Urothelium cell line (cell line): ENCODE data around the gene INTS3.

Experiments used
- DNase-seq: peaks from one replicate; pipeline ENCODE4 v3.0.0; 2011; ENCODE audit warnings: low spot score, mixed read lengths
- FAIRE-seq: peaks from 2 replicates; lab custom pipeline; 2011; peaks lifted over from hg19 to GRCh38; lab: Jason Lieb, UNC

Gene INTS3, protein sequence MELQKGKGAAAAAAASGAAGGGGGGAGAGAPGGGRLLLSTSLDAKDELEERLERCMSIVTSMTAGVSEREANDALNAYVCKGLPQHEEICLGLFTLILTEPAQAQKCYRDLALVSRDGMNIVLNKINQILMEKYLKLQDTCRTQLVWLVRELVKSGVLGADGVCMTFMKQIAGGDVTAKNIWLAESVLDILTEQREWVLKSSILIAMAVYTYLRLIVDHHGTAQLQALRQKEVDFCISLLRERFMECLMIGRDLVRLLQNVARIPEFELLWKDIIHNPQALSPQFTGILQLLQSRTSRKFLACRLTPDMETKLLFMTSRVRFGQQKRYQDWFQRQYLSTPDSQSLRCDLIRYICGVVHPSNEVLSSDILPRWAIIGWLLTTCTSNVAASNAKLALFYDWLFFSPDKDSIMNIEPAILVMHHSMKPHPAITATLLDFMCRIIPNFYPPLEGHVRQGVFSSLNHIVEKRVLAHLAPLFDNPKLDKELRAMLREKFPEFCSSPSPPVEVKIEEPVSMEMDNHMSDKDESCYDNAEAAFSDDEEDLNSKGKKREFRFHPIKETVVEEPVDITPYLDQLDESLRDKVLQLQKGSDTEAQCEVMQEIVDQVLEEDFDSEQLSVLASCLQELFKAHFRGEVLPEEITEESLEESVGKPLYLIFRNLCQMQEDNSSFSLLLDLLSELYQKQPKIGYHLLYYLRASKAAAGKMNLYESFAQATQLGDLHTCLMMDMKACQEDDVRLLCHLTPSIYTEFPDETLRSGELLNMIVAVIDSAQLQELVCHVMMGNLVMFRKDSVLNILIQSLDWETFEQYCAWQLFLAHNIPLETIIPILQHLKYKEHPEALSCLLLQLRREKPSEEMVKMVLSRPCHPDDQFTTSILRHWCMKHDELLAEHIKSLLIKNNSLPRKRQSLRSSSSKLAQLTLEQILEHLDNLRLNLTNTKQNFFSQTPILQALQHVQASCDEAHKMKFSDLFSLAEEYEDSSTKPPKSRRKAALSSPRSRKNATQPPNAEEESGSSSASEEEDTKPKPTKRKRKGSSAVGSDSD

DNA sequence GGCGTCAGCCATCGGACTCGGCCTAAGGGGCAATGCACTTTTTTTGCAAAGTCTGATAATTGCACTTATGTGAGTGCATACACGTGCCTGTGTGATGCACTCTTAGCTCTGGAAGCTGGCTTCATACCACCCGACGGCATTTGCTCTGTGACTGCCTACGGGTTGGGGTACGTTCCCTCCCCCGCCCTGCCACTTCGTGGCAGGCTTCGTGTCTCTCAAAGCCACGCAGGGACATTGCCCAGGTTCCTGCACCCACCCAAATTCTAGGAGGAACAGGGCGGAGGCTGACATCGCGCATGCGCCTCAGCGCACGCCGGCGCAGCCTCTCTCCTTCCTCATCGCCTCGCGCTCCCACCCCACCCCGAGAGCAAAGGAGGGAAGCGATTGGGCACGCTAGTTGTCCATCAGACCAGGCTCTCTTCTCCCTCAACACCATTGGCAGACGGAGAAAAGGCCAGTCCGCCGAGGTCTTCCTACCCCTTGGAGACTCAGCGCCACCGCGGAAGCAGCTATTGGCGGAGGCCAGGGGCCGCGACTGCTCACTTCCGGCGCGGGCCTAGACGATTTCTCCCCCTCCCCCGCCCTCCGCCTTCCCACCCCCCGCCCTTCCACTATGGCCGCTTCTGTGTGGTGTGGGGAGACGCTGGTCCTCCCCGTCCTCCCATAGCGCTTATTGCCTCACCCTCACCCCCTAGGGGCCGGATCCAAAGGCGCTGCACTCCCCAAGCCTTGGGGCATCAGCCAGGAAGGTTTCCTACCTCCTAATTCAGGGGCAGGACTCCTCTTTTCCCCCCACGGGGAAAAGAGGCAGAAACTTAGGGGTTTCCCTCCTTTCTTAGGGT is at the start of gene INTS3:
Gene INTS3, plus strand, starts transcription at position 588 of the 842 bp plus-strand sequence. CDS start 585 bp downstream, outside the sequence.
- FAIRE-seq, result peak; percentile 91

DNA sequence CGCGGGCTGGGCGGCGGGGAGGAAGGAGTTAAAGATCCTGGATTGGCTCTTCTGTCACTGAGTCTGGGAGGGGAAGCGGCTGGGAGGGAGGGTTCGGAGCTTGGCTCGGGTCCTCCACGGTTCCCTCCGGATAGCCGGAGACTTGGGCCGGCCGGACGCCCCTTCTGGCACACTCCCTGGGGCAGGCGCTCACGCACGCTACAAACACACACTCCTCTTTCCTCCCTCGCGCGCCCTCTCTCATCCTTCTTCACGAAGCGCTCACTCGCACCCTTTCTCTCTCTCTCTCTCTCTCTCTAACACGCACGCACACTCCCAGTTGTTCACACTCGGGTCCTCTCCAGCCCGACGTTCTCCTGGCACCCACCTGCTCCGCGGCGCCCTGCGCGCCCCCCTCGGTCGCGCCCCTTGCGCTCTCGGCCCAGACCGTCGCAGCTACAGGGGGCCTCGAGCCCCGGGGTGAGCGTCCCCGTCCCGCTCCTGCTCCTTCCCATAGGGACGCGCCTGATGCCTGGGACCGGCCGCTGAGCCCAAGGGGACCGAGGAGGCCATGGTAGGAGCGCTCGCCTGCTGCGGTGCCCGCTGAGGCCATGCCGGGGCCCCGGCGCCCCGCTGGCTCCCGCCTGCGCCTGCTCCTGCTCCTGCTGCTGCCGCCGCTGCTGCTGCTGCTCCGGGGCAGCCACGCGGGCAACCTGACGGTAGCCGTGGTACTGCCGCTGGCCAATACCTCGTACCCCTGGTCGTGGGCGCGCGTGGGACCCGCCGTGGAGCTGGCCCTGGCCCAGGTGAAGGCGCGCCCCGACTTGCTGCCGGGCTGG is 49.1 kb upstream of the INTS3 start, which contains the start of gene NPR1:
Gene NPR1, plus strand, starts transcription at position 170 of the 818 bp plus-strand sequence. Its CDS starts 421 bp downstream, at position 591.
- DNase-seq (no peak), FAIRE-seq (no peak)

More for the DNA sequence above, at the start of gene INTS3:
- peak; percentile 99 for DNase-seq

DNA sequence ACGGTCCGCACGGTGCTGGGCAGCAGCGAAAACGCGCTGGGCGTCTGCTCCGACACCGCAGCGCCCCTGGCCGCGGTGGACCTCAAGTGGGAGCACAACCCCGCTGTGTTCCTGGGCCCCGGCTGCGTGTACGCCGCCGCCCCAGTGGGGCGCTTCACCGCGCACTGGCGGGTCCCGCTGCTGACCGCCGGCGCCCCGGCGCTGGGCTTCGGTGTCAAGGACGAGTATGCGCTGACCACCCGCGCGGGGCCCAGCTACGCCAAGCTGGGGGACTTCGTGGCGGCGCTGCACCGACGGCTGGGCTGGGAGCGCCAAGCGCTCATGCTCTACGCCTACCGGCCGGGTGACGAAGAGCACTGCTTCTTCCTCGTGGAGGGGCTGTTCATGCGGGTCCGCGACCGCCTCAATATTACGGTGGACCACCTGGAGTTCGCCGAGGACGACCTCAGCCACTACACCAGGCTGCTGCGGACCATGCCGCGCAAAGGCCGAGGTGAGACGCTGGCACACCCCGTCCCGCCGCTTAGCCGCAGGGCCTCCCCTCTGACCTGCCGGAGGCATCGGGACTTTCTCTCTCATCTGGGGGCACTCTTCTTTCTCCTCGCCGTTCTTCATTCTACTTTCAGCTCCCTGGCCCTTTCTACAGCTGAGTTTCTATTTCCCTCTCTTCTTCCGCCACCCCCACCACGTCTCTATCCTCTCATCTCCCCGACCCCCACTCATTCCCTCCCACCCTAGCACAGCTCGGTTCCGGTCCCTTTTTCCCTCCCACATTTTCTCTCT is 48.3 kb upstream of the INTS3 start:
- DNase-seq (no peak), FAIRE-seq (no peak)

DNA sequence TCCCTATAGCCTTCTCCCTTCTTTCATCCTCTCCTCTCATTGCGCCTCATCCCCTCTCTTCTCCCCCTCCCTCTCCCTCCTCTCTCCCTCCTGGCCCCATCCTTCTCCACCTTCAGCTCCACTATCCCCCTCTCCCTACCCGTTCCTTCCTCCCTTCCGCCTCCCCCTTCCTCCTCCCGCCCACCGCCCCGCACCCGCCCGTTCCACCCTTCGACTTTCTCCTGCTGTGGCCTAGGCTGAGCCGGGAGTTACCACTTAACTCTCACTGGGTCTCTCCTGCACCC is 47.8 kb upstream of the INTS3 start:
- DNase-seq (no peak), FAIRE-seq (no peak)

DNA sequence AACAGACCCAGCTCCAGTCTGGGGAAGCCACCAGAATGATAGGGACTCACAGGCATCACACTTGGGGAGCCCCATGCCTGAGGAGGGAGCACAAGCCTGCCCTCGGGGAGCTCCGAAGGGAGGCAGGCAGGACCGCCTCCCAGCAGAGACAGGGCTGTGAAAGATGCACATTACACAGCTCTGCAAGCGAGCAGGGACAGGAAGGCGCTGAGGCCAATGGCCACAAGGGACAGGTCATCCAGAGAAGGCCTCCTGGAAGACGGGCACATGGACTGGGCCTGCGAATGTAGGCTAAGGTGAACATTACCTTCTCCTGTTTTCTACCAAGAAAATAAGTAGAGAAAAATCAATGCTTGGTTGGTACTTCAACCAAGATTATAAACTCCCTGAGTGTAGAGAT is 45.1 kb upstream of the INTS3 start:
- FAIRE-seq (no peak), DNase-seq (no peak)

DNA sequence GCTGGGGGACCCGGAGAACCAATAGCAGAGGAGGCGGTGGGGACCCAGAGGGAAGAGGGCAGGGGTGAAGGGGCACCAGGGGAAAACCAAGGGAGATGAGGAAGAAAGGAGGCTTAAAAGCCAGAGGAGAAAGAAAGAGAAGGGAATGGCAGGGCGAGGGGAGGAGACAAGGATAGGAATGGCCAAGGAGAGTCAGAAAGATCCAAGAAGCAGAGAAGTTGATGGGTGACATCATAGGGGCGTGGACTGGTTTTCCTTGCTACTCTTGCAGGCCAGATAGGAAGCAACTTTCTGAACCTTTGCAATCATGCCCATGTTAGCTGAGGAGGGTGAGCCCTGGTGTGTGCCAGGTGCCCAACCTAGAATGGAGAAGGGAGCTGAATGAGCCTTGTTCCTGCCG is 44.0 kb upstream of the INTS3 start:
- FAIRE-seq, result no peak

DNA sequence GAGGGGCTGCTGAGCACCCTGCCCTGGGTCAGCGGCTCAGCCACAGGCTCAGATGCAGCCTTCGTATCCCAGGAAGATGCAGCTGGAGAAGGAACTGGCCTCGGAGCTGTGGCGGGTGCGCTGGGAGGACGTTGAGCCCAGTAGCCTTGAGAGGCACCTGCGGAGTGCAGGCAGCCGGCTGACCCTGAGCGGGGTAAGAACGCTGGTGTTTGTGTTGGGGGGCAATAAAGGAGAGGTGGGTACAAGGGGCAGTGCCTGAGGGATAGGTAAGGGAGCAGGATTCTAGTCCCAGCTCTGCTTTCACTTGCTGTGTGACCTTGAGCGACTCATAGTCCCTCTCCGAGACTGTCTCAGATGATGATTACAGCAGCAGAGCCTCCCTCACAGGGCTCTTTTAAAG is 43.0 kb upstream of the INTS3 start:
- FAIRE-seq (no peak), DNase-seq (no peak)

More for the DNA sequence above, 44.0 kb upstream of the INTS3 start:
- DNase-seq, result no peak

DNA sequence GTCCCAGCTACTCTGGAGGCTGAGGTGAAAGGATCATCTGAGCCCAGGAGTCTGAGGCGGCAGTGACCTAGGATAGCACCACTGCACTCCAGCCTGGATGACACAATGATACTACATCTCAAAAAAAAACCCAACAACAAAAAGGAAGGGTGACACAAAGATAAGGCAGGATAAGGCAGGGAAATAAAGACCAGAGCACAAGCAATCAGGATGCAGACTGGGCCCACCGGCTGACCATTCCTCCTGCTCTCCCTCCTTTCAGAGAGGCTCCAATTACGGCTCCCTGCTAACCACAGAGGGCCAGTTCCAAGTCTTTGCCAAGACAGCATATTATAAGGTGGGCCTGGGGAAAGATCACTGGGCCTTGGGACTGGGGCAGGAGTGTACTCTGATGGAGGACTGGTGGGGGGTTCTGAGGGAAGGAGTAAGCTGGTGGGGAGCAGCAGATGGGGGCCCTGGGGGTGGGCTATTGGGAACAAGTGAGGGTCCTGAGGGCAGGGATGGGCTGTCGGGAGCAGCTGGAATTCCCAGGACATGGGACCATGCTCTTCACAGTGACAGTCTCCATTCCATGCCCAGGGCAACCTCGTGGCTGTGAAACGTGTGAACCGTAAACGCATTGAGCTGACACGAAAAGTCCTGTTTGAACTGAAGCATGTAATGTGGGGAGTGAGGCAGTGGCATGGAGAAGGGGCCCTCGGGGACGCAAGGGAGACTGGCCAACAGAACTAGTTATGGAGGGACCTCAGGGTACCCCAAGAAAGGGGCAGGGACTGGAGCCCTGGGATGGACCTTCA is 42.1 kb upstream of the INTS3 start:
- FAIRE-seq, result no peak
- DNase-seq, result no peak

DNA sequence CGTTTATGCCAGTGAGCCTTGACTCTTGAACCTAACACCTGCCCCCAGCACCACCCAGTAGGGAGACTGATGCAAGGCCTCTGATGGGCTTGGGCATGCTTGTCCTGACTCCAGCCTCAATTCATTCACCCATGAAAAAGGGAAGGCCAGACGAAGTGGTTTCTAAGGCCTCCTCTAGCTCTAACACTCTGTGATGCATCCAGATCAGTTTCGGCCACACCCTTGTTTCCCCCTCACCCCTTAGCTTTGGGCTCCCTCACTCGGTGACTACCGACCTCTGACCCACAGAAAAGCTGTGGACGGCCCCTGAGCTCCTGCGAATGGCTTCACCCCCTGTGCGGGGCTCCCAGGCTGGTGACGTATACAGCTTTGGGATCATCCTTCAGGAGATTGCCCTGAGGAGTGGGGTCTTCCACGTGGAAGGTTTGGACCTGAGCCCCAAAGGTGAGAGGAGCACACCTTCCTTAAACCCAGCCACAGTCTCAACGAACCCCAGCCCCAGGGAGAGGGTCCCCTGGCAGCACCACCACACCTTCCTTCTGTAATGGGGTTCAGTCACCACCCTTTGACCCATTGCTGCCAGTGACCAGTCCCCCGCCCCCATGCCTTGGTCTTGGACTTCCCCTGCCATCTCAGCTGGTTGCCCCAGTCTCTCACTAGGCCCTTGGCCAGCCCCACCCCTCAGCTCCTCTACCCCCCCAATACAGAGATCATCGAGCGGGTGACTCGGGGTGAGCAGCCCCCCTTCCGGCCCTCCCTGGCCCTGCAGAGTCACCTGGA is 40.3 kb upstream of the INTS3 start:
- FAIRE-seq (no peak), DNase-seq (no peak)

DNA sequence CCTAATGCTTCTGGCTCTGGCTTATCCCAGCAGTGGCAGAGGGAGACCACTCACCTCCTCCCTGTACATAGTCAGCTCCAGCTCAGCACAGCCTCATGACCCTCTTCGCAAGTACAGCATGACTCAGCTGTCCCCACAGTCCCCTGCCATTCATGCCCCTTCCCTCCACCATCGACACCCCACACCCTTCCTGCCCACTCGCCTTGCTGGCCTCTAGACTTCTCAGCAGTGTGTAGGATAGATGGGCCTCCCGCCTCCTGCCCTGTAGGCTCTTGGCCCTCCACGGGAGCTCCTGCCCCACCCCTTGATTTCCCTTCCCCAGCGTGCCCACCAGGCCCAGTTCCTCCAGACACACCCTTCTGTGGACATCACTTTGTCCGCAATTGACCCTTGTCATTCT is 39.6 kb upstream of the INTS3 start:
- FAIRE-seq, result no peak
- no peak for DNase-seq

DNA sequence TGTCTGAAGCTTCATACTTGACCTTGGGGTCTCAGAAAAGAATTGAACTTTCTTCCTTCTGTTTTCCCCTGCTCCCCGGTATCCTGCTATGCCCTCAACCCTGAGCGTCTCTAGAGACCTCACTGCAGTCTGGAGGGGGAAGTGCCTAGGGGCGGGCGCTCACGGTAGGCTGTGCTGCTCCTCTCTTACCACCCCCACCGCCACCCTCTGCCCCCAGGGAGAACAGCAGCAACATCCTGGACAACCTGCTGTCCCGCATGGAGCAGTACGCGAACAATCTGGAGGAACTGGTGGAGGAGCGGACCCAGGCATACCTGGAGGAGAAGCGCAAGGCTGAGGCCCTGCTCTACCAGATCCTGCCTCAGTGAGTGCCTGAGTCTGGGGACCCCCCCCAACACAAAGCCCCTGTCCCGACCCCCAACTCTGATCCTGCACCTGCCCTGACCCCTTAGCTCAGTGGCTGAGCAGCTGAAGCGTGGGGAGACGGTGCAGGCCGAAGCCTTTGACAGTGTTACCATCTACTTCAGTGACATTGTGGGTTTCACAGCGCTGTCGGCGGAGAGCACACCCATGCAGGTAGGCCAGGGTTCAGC is 39.0 kb upstream of the INTS3 start:
- DNase-seq (no peak), FAIRE-seq (no peak)

DNA sequence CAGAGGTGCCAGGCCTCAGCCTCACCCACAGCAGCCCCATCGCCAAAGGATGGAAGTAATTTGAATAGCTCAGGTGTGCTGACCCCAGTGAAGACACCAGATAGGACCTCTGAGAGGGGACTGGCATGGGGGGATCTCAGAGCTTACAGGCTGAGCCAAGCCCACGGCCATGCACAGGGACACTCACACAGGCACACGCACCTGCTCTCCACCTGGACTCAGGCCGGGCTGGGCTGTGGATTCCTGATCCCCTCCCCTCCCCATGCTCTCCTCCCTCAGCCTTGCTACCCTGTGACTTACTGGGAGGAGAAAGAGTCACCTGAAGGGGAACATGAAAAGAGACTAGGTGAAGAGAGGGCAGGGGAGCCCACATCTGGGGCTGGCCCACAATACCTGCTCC is 34.4 kb upstream of the INTS3 start:
- DNase-seq, result no peak
- no peak for FAIRE-seq

DNA sequence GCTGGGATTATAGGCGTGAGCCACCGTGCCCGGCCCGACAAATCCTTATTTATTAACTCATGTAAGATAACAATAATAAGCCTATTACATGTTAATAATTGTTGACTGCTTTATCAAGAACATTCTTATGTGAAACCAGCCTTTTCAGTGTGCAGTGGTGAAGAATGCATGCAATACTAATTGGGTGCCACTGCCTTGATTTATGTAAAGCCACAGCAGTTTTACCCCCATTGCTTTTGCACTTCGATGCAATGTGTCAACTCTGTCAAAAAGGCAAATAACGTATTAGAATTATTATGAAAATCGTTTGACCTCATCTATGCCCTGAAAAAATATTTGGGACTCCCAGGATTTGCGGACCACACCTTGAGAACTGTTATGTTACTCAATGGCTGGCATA is 31.1 kb upstream of the INTS3 start:
- FAIRE-seq (no peak), DNase-seq (no peak)

DNA sequence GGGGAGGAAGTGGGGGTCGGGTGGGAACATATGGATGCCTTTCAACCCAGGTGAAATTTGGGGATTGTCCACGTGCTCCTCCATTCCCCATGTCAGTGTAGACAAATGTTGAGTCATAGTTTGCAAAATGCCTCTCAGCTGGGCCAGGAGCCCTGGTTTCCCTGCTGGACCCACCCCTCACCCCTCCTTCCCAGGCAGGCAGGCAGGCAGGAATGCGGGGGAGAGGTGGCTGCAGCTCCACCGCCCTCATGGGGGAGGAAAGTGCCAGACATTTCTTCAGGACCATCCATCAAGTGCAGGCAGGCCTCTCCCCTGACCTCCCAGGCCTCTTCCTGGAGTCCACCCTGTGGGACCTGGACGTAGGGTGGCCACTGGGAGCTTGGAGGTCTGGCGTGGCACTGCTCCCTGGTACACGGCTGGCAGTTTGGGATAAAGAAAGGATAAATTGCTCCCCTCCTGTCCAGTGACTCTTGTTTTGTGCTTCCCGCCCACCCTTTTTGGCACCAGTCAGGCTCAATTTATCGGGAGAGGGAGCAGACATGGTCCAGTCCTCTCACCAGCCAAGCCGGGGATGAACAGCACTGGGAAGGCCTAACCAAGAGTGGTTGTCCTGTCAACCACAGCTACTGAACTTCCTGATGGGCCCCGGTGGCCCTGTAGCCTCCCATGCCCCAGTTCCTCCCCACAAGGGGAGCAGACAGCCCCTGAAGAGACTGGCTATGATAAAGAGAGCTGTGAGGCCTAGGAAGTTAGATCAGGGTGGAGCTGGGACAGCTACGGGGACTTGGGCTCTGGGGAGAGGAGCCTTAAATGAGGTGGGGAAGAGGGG is 30.4 kb upstream of the INTS3 start:
- DNase-seq (peak; percentile 84), FAIRE-seq (no peak)

DNA sequence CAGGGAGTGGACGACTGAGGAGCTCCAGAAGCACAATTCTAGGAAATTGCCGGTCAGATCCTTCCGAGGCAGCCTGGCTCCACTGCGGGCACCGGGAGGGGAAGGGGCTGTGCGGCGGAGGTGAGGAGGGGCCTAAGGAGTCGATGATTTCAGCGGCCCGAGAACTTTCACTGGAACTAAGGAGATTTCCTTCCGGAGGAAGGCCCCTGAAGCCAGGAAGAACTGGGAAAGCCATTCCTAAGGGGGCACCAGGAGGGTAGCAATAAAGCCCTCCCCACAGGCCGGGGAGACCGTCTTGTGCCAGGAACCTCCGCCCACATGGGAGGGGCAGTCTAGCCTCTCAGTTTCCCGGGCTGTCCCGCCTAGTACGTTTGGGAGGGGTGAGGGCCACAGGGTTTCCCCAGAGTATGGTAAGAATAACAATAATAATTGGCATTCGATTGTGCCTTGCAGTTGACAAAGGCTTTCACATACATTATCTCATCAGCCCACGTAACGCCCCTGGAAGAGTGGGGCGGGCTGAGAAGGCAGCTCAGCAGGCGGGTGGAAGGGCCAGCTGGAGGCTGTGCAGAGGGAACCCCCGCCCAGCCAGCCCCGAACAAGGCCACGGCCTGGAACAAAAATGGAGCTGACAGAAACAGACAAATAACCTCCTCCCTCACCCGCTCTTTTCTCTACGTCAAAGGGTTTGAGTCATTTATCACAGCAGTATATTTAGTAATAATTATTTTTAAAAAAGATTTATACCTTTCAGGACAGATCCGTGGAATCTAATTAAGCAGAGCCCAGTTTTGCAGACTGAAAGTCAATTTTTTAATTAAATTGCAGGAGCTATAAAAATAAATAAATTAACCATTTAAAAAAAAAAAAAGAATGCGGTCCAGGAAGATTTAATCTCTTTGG is 29.6 kb upstream of the INTS3 start:
- no peak for FAIRE-seq
- DNase-seq, result no peak
